ENCODE results near the gene SMARCA1.

Gene SMARCA1

GRCh38 chrX:129461801-129462456, 61.4 kb downstream of the SMARCA1 start:
- DNase-seq (ENCODE audit: low read depth): no peak

GRCh38 chrX:129452523-129452922, 70.8 kb downstream of the SMARCA1 start:
- no peak for DNase-seq (ENCODE audit: low read depth)

GRCh38 chrX:129450123-129450522, 73.2 kb downstream of the SMARCA1 start:
- no peak for DNase-seq (ENCODE audit: low read depth)

- DNase-seq (ENCODE audit: low read depth): no peak
Measured at GRCh38 chrX:129449148-129449547, 74.1 kb downstream of the SMARCA1 start.

- DNase-seq (ENCODE audit: low read depth): no peak
Measured at GRCh38 chrX:129445436-129445835, 77.9 kb downstream of the SMARCA1 start.

- DNase-seq (ENCODE audit: low read depth): no peak
Measured at GRCh38 chrX:129433945-129434344, 89.3 kb downstream of the SMARCA1 start.

GRCh38 chrX:129433461-129433860, 89.8 kb downstream of the SMARCA1 start:
- no peak for DNase-seq (ENCODE audit: low read depth)

GRCh38 chrX:129427267-129427666, 96.0 kb downstream of the SMARCA1 start:
- no peak for DNase-seq (ENCODE audit: low read depth)

- DNase-seq (ENCODE audit: low read depth): no peak
Measured at GRCh38 chrX:129423191-129423590, 100.1 kb downstream of the SMARCA1 start.

GRCh38 chrX:129404670-129405008, 118.7 kb downstream of the SMARCA1 start:
- no peak for DNase-seq (ENCODE audit: low read depth)

GRCh38 chrX:129403974-129404669, 119.2 kb downstream of the SMARCA1 start:
- no peak for DNase-seq (ENCODE audit: low read depth)
